Memory B cell (primary cell): ENCODE data around the gene PSD.

Experiments
- ATAC-seq: fragments of 150-1000 bp; cut with Tn5 transposase; 2 replicates; pipeline ENCODE4 v1.10.0; 2021; ENCODE audit warnings: low read depth, mild to moderate bottlenecking, moderate library complexity
- DNase-seq, 2 donors: peaks; one replicate each; pipeline ENCODE4 v3.0.0; 2022; ENCODE audit warnings: low spot score in 2 of 2
- H3K27ac Mint-ChIP-seq: one replicate; pipeline ENCODE4 v1.8.0; 2022; ENCODE audit warnings: mild to moderate bottlenecking, moderate library complexity, mixed read lengths
- H3K27me3 Mint-ChIP-seq: one replicate; pipeline ENCODE4 v1.8.0; 2022; ENCODE audit warnings: mixed read lengths
- H3K36me3 Mint-ChIP-seq: one replicate; pipeline ENCODE4 v1.8.0; 2022; ENCODE audit warnings: mild to moderate bottlenecking, mixed read lengths
- H3K4me1 Mint-ChIP-seq: one replicate; pipeline ENCODE4 v1.8.0; 2022; ENCODE audit warnings: mixed read lengths
- H3K4me3 Mint-ChIP-seq: one replicate; pipeline ENCODE4 v1.8.0; 2022; ENCODE audit warnings: mild to moderate bottlenecking, moderate library complexity, mixed read lengths
- H3K9me3 Mint-ChIP-seq: one replicate; pipeline ENCODE4 v1.8.0; 2022; ENCODE audit warnings: mixed read lengths

Gene PSD

GRCh38 chr10:102420181-102420713 is 1.7 kb upstream of the PSD start:
- Mint-ChIP-seq H3K27ac (peak overlapping the region; percentile 94), H3K4me3 (peak overlapping the region; percentile 97), H3K36me3 (peaks cover 3% of the 10 kb centered on the region), H3K4me1 (peaks cover 16% of the 10 kb centered on the region), H3K9me3 (no peaks in the 10 kb centered on the region), H3K27me3 (peaks cover 21% of the 10 kb centered on the region)
- no peak for ATAC-seq
- peak in 1 of 2 donors; percentile 23 for DNase-seq

GRCh38 chr10:102419269-102420180 is 940 bp upstream of the PSD start:
- Mint-ChIP-seq H3K9me3 (no peaks in the 10 kb centered on the region), H3K27ac (no peak overlapping the region), H3K36me3 (peaks cover 3% of the 10 kb centered on the region), H3K4me1 (peaks cover 16% of the 10 kb centered on the region), H3K4me3 (peak overlapping the region; percentile 97), H3K27me3 (peaks cover 23% of the 10 kb centered on the region)
- ATAC-seq (no peak), DNase-seq (peak; percentile 67 to 73)

GRCh38 chr10:102416695-102417094 is 1.9 kb downstream of the PSD start:
- H3K4me3 Mint-ChIP-seq, result no peak overlapping the region
- no peak overlapping the region for H3K27ac Mint-ChIP-seq
- no peaks in the 10 kb centered on the region for H3K9me3 Mint-ChIP-seq
- peaks cover 30% of the 10 kb centered on the region for H3K27me3 Mint-ChIP-seq
- peaks cover 16% of the 10 kb centered on the region for H3K4me1 Mint-ChIP-seq
- ATAC-seq, result no peak
- peaks cover 2% of the 10 kb centered on the region for H3K36me3 Mint-ChIP-seq
- DNase-seq, result no peak

DNA sequence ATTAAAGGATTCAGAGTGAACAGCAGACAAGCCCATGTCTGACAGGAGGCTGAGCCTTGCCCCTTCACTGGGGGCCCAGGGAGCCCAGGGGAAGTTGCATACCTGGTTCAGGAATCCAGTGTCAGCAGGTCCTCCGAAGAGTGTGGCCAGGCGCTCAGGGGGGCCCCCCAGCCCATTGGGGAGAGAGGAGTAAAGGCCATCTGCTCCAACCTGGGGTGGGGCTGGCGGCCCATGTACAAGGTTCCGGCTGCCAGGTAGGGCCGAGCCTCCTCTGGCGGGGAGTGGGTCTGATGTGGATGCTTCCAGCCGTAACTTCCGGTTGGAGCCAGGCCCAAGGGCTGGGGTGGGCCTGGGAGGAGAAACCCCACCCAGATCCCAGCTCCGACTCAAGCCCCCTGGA is 2.3 kb downstream of the PSD start:
- H3K4me1 Mint-ChIP-seq, result peaks cover 19% of the 10 kb centered on the region
- no peak overlapping the region for H3K4me3 Mint-ChIP-seq
- no peaks in the 10 kb centered on the region for H3K9me3 Mint-ChIP-seq
- no peak overlapping the region for H3K27ac Mint-ChIP-seq
- DNase-seq (no peak), ATAC-seq (no peak)
- peaks cover 2% of the 10 kb centered on the region for H3K36me3 Mint-ChIP-seq
- H3K27me3 Mint-ChIP-seq, result peaks cover 34% of the 10 kb centered on the region

GRCh38 chr10:102414749-102415148 is 3.8 kb downstream of the PSD start:
- H3K27ac Mint-ChIP-seq, result no peak overlapping the region
- H3K9me3 Mint-ChIP-seq, result no peaks in the 10 kb centered on the region
- no peak for ATAC-seq
- H3K4me1 Mint-ChIP-seq, result peaks cover 27% of the 10 kb centered on the region
- peaks cover 2% of the 10 kb centered on the region for H3K36me3 Mint-ChIP-seq
- peaks cover 40% of the 10 kb centered on the region for H3K27me3 Mint-ChIP-seq
- DNase-seq, result no peak
- no peak overlapping the region for H3K4me3 Mint-ChIP-seq

DNA sequence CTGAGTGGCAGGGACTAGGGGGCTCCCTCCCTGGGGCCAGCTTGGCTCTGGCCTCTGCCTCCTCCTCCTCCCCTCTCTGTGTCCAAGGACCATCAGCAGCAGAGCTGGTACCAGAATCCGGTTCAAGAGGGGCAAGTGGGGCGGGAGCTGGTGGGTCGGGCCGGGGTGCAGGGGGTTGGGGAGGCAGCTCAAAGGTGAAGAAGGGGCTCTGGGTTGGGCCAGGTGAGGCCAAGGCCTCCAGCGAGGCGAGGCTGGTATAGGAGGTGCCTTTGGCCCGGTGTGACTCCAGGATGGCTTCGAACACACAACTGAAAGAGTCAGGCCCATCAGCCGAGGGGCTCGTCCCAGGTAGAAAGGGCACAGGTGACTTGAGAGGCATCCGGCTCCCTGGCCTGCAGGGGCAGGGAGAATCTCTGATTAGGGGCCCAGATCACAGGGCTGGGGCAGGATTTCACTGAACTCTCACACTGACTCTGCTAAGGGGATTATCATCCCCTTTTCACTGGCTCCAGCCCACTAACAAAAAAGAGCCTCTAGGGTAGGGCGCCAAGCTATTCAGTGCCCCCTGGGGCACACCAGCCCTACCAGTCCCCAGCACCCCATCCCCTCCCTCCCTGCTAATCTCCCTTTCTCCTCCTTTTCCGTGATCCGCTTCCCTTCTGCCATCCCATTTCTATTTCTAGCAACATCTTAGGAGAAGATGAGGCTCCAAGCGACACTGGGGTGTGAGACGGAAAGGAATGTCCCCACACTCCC is 4.6 kb downstream of the PSD start:
- no peaks in the 10 kb centered on the region for H3K9me3 Mint-ChIP-seq
- H3K4me3 Mint-ChIP-seq, result no peak overlapping the region
- H3K27me3 Mint-ChIP-seq, result peaks cover 42% of the 10 kb centered on the region
- DNase-seq (no peak), ATAC-seq (no peak)
- peaks cover 28% of the 10 kb centered on the region for H3K4me1 Mint-ChIP-seq
- H3K27ac Mint-ChIP-seq, result no peak overlapping the region
- peaks cover 2% of the 10 kb centered on the region for H3K36me3 Mint-ChIP-seq

DNA sequence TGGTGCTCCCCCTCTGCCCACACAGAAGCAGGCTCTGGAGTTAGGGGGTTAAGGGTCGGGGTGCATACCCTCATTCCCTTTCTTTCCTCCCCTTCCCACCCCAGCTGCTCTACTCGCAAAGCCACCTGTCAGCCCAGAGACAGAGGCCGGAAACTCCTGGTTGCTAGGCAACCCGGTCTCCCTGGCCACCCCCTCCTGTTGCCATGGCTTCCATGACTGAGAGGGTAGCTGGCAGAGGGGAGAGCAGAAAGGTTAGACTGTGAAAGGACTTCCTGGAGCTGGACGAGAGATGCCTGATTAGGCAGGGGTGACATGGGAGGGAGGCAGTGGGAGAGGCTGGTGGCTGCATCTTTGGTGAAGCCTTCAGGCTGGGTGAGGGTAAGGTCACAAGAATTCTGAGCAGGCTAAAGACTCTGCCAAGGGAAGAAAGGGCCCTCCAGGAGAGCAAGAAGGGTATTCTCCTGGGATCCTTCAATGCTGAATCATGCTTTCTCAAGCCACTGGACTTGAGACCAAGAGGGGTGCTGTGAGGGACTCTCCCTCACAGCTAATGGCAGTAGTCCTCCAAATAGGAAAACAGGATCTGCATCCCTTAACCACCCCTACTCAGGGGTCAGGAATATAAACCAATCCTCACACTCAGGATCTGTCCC is 5.4 kb downstream of the PSD start:
- H3K27ac Mint-ChIP-seq, result no peak overlapping the region
- DNase-seq (peak in 1 of 2 donors; percentile 12), ATAC-seq (peak; percentile 40)
- H3K36me3 Mint-ChIP-seq, result peaks cover 2% of the 10 kb centered on the region
- no peaks in the 10 kb centered on the region for H3K9me3 Mint-ChIP-seq
- peaks cover 42% of the 10 kb centered on the region for H3K27me3 Mint-ChIP-seq
- peaks cover 30% of the 10 kb centered on the region for H3K4me1 Mint-ChIP-seq
- no peak overlapping the region for H3K4me3 Mint-ChIP-seq

GRCh38 chr10:102412293-102412692 is 6.3 kb downstream of the PSD start:
- Mint-ChIP-seq H3K36me3 (peaks cover 2% of the 10 kb centered on the region), H3K27me3 (peaks cover 37% of the 10 kb centered on the region), H3K27ac (no peak overlapping the region), H3K9me3 (no peaks in the 10 kb centered on the region), H3K4me1 (peaks cover 28% of the 10 kb centered on the region), H3K4me3 (no peak overlapping the region)
- ATAC-seq, result no peak
- DNase-seq, result no peak

DNA sequence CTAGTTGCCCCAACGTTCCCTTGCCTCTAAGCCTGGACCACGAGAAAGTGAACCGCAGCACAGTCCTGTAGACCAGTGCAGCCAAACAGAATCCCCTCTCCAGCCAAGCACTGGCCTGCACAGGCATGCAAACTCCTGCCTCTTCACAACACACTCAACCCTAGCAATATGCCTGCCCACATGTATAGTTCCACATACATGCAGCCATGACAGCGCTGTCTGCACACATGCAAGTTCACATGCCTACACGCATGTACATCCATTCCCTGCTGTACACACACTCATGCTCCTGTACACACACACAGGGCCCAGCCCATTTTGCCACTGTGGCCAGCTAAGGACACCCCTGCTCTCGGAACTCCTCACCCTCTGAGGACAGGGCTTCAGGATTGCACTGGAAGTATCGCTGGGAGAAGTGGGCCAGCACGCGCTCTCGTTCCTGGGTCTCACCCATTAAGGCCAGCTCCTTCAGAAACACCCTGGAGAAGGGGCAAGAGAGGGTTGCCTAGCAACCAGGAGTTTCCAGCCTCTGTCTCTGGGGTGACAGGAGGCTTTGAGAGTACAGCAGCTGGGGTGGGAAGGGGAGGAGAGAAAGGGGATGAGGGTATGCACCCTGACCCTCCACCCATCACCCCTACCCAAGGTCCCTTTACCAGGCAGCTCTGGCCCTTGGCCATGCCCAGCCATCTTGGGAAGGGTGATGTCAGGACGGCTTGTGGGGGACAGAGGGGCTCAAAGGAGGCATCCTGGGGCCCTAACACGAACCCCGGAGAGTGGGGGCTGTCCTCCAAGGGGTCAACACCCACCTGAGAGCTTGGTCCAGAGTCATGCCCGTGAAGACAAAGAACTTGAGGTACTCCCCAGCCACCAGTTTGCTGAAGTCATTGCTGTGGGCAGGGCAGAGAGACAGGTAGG is 7.0 kb downstream of the PSD start:
- Mint-ChIP-seq H3K27ac (no peak overlapping the region), H3K4me1 (peaks cover 28% of the 10 kb centered on the region), H3K36me3 (peaks cover 2% of the 10 kb centered on the region), H3K9me3 (no peaks in the 10 kb centered on the region), H3K27me3 (peaks cover 35% of the 10 kb centered on the region), H3K4me3 (peak overlapping the region; percentile 18)
- peak in 1 of 2 donors; percentile 11 for DNase-seq
- ATAC-seq, result no peak

- ATAC-seq (no peak), DNase-seq (peak in 1 of 2 donors; percentile 13)
- H3K9me3 Mint-ChIP-seq, result no peaks in the 10 kb centered on the region
- peaks cover 29% of the 10 kb centered on the region for H3K27me3 Mint-ChIP-seq
- no peak overlapping the region for H3K27ac Mint-ChIP-seq
- peak overlapping the region; percentile 66 for H3K4me3 Mint-ChIP-seq
- H3K36me3 Mint-ChIP-seq, result no peaks in the 10 kb centered on the region
- H3K4me1 Mint-ChIP-seq, result peaks cover 28% of the 10 kb centered on the region
These were observed 8.0 kb downstream of the PSD start for GRCh38 chr10:102410429-102411073.

DNA sequence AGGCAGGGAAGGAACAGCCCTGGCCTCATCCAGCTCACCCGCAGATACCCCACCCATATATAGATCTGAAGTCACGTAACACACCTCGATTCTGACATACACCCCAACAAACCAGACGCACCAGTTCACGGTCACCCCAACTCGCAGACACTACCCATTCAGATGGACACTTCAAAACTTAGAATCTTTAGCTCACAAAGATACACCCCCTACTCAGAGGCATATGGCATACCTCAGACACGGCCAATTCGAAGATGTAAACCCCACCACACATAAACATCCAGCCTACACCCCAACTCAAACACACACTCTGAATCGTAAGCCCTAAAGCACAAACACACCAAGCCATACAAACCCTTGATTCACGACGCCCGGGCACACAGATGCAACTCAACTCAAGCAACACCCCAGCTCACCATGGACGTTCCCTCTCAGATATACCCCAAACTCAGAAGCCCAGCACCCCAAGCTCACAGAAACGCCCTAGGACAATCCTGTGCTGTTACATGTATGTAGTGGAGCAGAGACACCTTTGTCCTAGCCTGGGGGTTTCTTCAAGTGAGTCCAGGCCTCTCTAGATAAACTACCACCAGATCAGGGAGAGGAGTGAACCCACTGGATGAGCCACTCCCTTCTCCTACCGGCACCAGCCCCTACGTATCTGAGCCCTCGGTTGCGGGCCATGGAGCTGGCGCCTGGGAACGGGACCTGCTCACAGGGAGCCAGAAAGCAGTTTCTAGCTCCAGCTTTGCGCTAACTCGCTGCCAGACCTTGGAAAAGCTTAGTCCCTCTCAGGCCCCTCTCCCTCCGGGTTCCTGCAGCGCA is 8.8 kb downstream of the PSD start:
- Mint-ChIP-seq H3K27me3 (peaks cover 29% of the 10 kb centered on the region), H3K4me1 (peaks cover 28% of the 10 kb centered on the region), H3K27ac (peak overlapping the region; percentile 37), H3K9me3 (no peaks in the 10 kb centered on the region), H3K4me3 (peak overlapping the region; percentile 66), H3K36me3 (no peaks in the 10 kb centered on the region)
- peak in 1 of 2 donors; percentile 17 for DNase-seq
- ATAC-seq, result no peak
